ENCODE data around the gene LAG3.

LAG3 gene

DNA sequence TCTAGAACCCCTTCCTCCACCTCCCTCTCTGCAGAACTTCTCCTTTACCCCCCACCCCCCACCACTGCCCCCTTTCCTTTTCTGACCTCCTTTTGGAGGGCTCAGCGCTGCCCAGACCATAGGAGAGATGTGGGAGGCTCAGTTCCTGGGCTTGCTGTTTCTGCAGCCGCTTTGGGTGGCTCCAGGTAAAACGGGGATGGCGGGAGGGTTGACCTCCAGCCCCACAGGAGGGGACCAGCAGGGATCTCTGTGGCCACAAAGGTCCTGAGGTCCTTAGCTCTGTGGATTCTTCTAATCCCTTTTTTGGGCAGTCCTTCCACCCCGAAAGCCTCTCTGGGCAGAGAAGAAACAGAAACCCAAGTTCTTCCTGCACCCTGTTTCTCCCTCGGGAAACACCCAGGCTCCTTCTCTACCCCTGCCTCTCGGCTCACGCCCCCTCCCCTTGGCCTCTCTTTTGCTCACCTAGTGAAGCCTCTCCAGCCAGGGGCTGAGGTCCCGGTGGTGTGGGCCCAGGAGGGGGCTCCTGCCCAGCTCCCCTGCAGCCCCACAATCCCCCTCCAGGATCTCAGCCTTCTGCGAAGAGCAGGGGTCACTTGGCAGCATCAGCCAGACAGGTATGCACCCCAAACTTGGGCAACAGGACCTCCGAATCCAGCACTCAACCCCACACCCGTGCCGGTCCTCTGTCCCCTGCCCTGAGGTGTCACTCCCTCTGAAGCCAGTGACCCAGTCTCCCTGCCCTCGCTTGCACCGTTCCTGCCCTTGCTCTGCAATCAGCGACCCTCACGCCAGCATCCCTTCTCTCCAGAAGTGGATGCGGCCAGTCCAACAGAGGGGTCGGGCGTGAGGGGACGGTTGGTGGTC lies 638 bp downstream of the LAG3 start:
- no peak for DNase-seq (ENCODE audit: low spot score)

DNA sequence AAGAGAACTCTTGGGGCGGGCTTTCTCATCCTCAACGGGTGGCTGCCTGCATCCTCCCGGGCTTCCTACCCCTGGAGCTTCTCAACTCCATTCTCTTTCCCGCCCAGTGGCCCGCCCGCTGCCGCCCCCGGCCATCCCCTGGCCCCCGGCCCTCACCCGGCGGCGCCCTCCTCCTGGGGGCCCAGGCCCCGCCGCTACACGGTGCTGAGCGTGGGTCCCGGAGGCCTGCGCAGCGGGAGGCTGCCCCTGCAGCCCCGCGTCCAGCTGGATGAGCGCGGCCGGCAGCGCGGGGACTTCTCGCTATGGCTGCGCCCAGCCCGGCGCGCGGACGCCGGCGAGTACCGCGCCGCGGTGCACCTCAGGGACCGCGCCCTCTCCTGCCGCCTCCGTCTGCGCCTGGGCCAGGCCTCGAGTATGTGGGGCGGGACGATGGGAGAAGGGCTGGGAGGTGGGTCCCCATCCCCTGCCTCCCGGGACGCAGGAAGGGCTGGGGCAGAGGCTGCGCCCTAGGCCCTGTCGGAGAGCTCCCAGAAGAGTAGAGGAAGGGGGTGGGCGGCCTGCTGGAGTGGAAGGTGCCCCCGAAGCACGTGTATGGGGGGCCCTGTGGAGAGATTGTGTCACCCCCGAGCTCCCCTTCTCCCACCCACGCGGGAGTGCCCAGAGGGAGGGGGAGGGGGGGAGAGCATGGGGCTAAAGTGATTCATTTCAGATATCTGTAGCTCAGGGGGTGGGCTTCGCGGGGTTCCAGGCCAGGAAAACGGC lies 1.5 kb downstream of the LAG3 start:
- DNase-seq (ENCODE audit: low spot score) = no peak

GRCh38 chr12:6774499-6775062 lies 2.3 kb downstream of the LAG3 start:
- DNase-seq (ENCODE audit: low spot score) = no peak

DNA sequence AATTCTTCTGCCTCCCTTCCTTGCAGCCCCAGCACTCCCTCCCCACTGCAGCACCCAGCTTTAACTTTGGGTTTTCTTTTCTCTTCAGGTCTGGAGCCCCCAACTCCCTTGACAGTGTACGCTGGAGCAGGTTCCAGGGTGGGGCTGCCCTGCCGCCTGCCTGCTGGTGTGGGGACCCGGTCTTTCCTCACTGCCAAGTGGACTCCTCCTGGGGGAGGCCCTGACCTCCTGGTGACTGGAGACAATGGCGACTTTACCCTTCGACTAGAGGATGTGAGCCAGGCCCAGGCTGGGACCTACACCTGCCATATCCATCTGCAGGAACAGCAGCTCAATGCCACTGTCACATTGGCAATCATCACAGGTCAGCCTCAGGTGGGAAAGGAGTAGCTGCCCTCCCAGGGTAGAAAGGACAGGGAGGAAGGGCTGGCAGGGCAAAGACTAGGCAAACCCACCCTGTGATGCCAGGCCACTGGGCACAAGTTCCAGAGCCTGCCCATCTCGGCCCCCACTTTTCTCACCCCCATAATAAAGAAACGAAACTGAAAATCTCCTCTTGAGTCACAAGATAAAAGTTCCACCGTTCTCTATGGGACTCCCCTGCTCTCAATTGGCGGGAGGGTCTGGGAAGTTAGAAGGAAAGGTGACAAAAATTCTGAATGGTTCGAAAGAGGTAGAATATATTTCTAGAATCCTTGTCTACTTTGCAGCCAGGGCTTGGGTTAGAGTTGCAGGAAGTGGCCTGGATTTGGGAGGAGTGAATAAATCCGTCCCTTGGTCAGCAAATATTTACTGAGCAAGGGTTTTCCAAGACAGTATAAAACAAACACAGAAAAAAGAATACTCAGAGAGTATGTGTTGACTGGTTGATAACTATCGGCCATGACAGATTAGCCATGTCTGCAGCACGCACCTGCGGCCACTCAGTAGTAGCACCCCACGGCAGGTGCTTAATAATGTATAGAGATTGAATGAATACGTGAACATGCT lies 3.2 kb downstream of the LAG3 start:
- no peak for DNase-seq (ENCODE audit: low spot score)

DNA sequence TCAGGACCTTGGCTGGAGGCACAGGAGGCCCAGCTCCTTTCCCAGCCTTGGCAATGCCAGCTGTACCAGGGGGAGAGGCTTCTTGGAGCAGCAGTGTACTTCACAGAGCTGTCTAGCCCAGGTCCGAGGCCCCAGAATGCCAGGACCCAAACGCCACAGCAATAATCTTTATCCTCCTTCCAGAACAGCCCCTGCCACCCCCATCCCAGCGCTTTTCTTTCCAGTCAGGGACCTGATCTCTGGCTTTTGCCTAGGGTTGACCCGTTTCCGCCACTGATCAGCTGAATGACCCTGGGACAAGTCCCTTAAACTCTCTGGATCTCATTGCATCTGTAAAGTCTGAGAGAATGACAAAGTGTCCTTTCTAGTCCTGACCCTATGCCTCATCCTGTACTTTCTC lies 5.1 kb downstream of the LAG3 start:
- no peak for DNase-seq (ENCODE audit: low spot score)

DNA sequence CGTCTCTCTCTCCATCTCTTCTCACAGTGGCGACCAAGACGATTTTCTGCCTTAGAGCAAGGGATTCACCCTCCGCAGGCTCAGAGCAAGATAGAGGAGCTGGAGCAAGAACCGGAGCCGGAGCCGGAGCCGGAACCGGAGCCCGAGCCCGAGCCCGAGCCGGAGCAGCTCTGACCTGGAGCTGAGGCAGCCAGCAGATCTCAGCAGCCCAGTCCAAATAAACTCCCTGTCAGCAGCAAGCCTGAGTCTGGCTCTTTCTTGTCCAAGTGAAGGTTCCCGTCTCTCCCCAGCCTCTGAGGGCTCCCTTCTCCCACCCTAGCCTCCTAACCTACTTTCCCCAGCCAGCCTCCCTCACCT lies 5.9 kb downstream of the LAG3 start:
- DNase-seq (ENCODE audit: low spot score) = no peak

GRCh38 chr12:6778574-6779550 lies 6.5 kb downstream of the LAG3 start:
- DNase-seq (ENCODE audit: low spot score) = peak; percentile 88

GRCh38 chr12:6779708-6780432 lies 7.5 kb downstream of the LAG3 start:
- DNase-seq (ENCODE audit: low spot score) = no peak

GRCh38 chr12:6780573-6780972 lies 8.3 kb downstream of the LAG3 start:
- no peak for DNase-seq (ENCODE audit: low spot score)

GRCh38 chr12:6782119-6782518 lies 9.8 kb downstream of the LAG3 start:
- no peak for DNase-seq (ENCODE audit: low spot score)

DNA sequence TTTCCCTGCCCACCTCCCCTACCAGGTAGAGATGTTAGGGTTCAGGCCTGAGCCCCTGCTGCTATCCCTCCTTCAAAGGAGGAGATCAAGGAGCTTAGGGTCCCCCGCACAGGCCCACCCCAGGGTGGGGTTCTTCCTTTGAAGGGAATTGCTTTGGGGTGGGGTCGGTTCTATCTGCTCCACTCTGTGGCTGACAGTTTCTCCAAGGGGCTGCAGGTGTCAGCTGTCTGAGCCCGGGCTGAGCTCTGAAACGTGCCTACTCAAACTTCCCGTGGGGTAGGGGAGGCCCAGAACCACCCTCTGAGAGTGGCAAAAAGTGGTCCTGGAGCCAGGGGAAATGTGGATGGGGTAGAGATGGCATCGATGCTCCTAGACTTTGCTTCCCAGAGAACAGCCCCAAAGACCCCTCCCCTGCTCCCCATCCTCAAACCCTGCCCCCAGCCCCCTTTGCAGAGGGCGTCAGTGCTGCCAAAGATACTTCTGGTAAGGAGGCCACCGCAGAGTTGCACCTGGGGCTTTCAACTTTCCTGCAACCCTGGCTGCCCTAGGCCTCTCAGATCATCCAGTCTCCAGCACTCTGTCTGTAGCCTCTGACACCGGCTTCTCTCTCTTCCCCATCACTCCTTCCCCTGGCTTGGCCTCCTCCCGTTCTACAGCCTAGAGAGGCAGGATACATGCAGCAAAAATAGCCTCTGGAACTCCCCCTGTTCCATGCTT lies 10.7 kb downstream of the LAG3 start:
- DNase-seq (ENCODE audit: low spot score) = no peak

GRCh38 chr12:6783828-6784227 lies 11.5 kb downstream of the LAG3 start:
- no peak for DNase-seq (ENCODE audit: low spot score)

GRCh38 chr12:6784296-6784695 lies 12.0 kb downstream of the LAG3 start:
- DNase-seq (ENCODE audit: low spot score) = no peak

GRCh38 chr12:6784761-6785160 lies 12.4 kb downstream of the LAG3 start:
- DNase-seq (ENCODE audit: low spot score) = no peak

- no peak for DNase-seq (ENCODE audit: low spot score)
These were observed 14.2 kb downstream of the LAG3 start for GRCh38 chr12:6786416-6787094.

DNA sequence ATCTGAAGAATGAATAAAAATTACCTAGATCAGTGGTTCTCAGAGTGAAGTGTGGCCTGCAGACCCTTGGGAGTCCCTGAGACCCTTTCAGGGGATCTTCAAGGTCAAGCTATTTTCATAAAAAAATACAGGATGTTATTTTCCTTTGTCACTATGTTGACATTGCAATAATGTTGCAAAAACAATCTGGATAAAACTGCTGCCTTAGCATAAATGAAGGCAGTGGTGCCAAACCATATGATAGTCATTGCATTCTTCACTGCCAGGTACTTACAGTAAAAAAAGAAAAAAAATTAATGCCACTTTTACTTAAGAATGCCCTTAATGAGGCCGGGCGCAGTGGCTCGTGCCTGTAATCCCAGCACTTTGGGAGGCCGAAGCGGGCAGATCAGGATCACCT lies 15.0 kb downstream of the LAG3 start:
- no peak for DNase-seq (ENCODE audit: low spot score)

GRCh38 chr12:6788972-6789924 lies 16.9 kb downstream of the LAG3 start, which contains the start of gene CD4:
Gene CD4 (plus strand): TSS chr12:6789528. CDS start chr12:6800139, 10,611 bp downstream.
- DNase-seq (ENCODE audit: low spot score) = no peak

Data from hematopoietic multipotent progenitor cell treated with erythropoietin and hydrocortisone succinate and interleukin-3 and kit ligand, for 15 days (in vitro differentiated cells).